ENCODE results near the gene SPATA13.

DNA sequence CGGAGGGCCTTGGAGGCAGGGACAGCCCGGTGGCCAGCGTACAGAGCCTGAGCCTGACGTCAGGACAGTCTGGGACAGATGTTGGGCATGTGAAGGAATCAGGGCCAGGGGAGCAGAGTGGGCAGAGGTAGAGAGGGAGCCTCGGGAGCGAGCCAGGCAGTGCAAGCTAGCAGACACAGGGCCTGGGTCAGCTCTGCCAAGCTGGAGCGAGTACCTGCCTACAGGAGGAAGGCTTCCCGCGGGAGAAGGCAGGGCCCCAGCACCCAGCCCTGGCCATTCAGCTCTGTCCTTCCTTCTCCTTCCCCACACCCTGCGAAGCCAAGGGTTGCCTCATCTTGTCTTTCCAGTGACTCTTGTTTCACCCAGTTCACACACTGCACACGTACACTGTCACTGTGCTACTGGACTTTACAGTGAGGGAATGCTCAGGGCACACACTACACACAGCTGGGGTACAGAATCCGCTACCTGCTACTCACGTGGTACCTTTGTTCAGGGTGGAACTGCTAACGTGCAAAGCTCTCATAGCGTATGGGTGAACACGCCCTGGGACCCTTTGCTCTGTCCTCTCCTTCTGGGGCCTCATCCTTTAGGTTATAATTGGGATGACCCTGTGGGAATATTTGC, 139.1 kb downstream of the SPATA13 start:
- TF ChIP-seq POLR2AphosphoS5 (IDR thresholded peaks at IDR 0.05) (no peak), POLR2A (IDR thresholded peaks at IDR 0.05) (no peak)
- TF ChIP-seq, protein P1, sequence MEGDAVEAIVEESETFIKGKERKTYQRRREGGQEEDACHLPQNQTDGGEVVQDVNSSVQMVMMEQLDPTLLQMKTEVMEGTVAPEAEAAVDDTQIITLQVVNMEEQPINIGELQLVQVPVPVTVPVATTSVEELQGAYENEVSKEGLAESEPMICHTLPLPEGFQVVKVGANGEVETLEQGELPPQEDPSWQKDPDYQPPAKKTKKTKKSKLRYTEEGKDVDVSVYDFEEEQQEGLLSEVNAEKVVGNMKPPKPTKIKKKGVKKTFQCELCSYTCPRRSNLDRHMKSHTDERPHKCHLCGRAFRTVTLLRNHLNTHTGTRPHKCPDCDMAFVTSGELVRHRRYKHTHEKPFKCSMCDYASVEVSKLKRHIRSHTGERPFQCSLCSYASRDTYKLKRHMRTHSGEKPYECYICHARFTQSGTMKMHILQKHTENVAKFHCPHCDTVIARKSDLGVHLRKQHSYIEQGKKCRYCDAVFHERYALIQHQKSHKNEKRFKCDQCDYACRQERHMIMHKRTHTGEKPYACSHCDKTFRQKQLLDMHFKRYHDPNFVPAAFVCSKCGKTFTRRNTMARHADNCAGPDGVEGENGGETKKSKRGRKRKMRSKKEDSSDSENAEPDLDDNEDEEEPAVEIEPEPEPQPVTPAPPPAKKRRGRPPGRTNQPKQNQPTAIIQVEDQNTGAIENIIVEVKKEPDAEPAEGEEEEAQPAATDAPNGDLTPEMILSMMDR (IDR thresholded peaks at IDR 0.05) = no peak
